H1 (cell line): ENCODE results near the gene CHRNA3. TPM values are rescaled to one million over a fixed set of nuclear protein-coding genes. Genes with fewer than 3 reads are reported as not detected.

ENCODE experiments used
- CTCF ChIA-PET: fragments of 300-600 bp; sonication (Branson Sonifier 250); formaldehyde crosslinking; loops from one replicate; lab custom pipeline; 2021; ENCODE audit not compliant: partially characterized antibody; lab: Charles Lee
- POLR2A ChIA-PET: fragments of 300-600 bp; sonication (Branson Sonifier 250); formaldehyde crosslinking; loops from one replicate; lab custom pipeline; 2021; ENCODE audit warnings: inconsistent platforms; ENCODE audit not compliant: partially characterized antibody; lab: Charles Lee
- DNase-seq, 2 experiments: peaks; one replicate each; pipeline versions ENCODE4 v3.0.0 to v3.0.0-alpha.2; 2010 to 2022; ENCODE audit warnings: low spot score in 2 of 2, low read depth in 1 of 2, mixed read lengths in 1 of 2
- FAIRE-seq: peaks from 2 replicates; lab custom pipeline; 2011; peaks lifted over from hg19 to GRCh38; lab: Jason Lieb, UNC
- H2AFZ ChIP-seq: 2 replicates; pipeline ENCODE4 v1.8.1; 2012; ENCODE audit warnings: low read length, inconsistent platforms
- H2AK5ac ChIP-seq: 2 replicates; pipeline ENCODE4 v1.6.1; 2013; ENCODE audit warnings: low read depth, low read length
- H2BK120ac ChIP-seq: replicated peaks from 2 replicates; pipeline ENCODE3; 2013; ENCODE audit warnings: low read depth, low read length, inconsistent platforms
- H2BK12ac ChIP-seq: 2 replicates; pipeline ENCODE4 v1.6.1; 2013; ENCODE audit warnings: low read depth, low read length
- H2BK15ac ChIP-seq: 2 replicates; pipeline ENCODE4 v1.6.1; 2013; ENCODE audit warnings: low read length
- H2BK20ac ChIP-seq: 2 replicates; pipeline ENCODE4 v1.6.1; 2013; ENCODE audit warnings: low read length
- H2BK5ac ChIP-seq: 2 replicates; pipeline ENCODE4 v1.6.1; 2013; ENCODE audit warnings: low read depth, low read length
- H3K14ac ChIP-seq: 2 replicates; pipeline ENCODE4 v1.6.1; 2013; ENCODE audit warnings: inconsistent platforms; ENCODE audit not compliant: insufficient read length
- H3K18ac ChIP-seq: 2 replicates; pipeline ENCODE4 v1.6.1; 2013; ENCODE audit warnings: low read length; ENCODE audit errors: extremely low read depth
- H3K23ac ChIP-seq: 2 replicates; pipeline ENCODE4 v1.6.1; 2013; ENCODE audit warnings: inconsistent platforms; ENCODE audit not compliant: insufficient read length
- H3K23me2 ChIP-seq: 2 replicates; pipeline ENCODE4 v1.6.1; 2013; ENCODE audit warnings: low read depth, low read length
- H3K27ac ChIP-seq: 2 replicates; pipeline ENCODE4 v1.6.1; 2011; ENCODE audit warnings: low read depth, low read length, inconsistent platforms
- H3K27me3 ChIP-seq, 4 experiments: replicated peaks in 1 of 4; 1 replicate in 1 of 4; 2 replicates in 3 of 4; pipeline versions ENCODE4 v1.6.1 to v1.8.1; 2011 to 2013; ENCODE audit warnings: low read length in 3 of 4, mild to moderate bottlenecking in 3 of 4, inconsistent platforms in 2 of 4, mixed read lengths in 2 of 4, moderate library complexity in 1 of 4; ENCODE audit not compliant: control insufficient read depth in 3 of 4, insufficient read depth in 3 of 4; ENCODE audit errors: extremely low read depth in 1 of 4
- H3K36me3 ChIP-seq, 4 experiments: 2 replicates each; pipeline versions ENCODE4 v1.6.1 to v1.8.1; 2011 to 2013; ENCODE audit warnings: mild to moderate bottlenecking in 4 of 4, low read length in 3 of 4, moderate library complexity in 2 of 4, control low read depth in 1 of 4, inconsistent platforms in 1 of 4; ENCODE audit not compliant: insufficient read depth in 4 of 4, control insufficient read depth in 2 of 4
- H3K4ac ChIP-seq: replicated peaks from 2 replicates; pipeline ENCODE3; 2013; ENCODE audit warnings: low read length, low read depth, mixed read lengths, inconsistent platforms; ENCODE audit not compliant: insufficient read length
- H3K4me1 ChIP-seq, 4 experiments: replicated peaks in 1 of 4; 1 replicate in 1 of 4; 2 replicates in 3 of 4; pipeline versions ENCODE4 v1.6.1 to v1.8.1; 2011 to 2013; ENCODE audit warnings: low read length in 3 of 4, inconsistent platforms in 2 of 4, mixed read lengths in 1 of 4; ENCODE audit not compliant: insufficient read depth in 4 of 4, control insufficient read depth in 3 of 4
- H3K4me2 ChIP-seq, 2 experiments: 2 replicates each; pipeline versions ENCODE4 v1.6.1 to v1.8.1; 2011 to 2013; ENCODE audit warnings: low read depth in 2 of 2, low read length in 2 of 2, control low read depth in 1 of 2, inconsistent platforms in 1 of 2, mild to moderate bottlenecking in 1 of 2; ENCODE audit not compliant: insufficient read depth in 1 of 2
- H3K4me3 ChIP-seq, 4 experiments: fragments of 200-600, 300-600 bp in 1 of 4; sonication (generic), shearing (Covaris generic), sonication (Bioruptor Twin) in 1 of 4; 2 replicates each; pipeline versions ENCODE4 v1.5.1 to v1.8.1; 2011 to 2016; ENCODE audit warnings: low read length in 4 of 4, low read depth in 3 of 4, control low read depth in 2 of 4, inconsistent platforms in 2 of 4, mild to moderate bottlenecking in 2 of 4, mixed read lengths in 1 of 4, moderate library complexity in 1 of 4; ENCODE audit not compliant: insufficient read depth in 2 of 4; ENCODE audit errors: extremely low read depth in 1 of 4
- H3K56ac ChIP-seq: replicated peaks from 2 replicates; pipeline ENCODE3; 2013; ENCODE audit warnings: low read depth, mild to moderate bottlenecking, mixed read lengths, low read length, inconsistent platforms; ENCODE audit not compliant: insufficient read length
- H3K79me1 ChIP-seq: 2 replicates; pipeline ENCODE4 v1.6.1; 2013; ENCODE audit warnings: low read depth, low read length, control low read depth
- H3K79me2 ChIP-seq, 2 experiments: 2 replicates each; pipeline versions ENCODE4 v1.6.1 to v1.8.1; 2012 to 2013; ENCODE audit warnings: low read length in 2 of 2, mild to moderate bottlenecking in 2 of 2, inconsistent platforms in 1 of 2; ENCODE audit not compliant: insufficient read depth in 2 of 2, control insufficient read depth in 1 of 2
- H3K9ac ChIP-seq, 4 experiments: replicated peaks in 1 of 4; 1 replicate in 1 of 4; 2 replicates in 3 of 4; pipeline versions ENCODE4 v1.6.1 to v1.8.1; 2011 to 2013; ENCODE audit warnings: low read depth in 3 of 4, low read length in 3 of 4, control low read depth in 2 of 4, mild to moderate bottlenecking in 2 of 4, moderate library complexity in 2 of 4, inconsistent platforms in 1 of 4; ENCODE audit errors: extremely low read depth in 1 of 4
- H3K9me3 ChIP-seq, 2 experiments: 2 replicates each; pipeline versions ENCODE4 v1.6.1 to v1.8.1; 2012 to 2013; ENCODE audit warnings: mild to moderate bottlenecking in 2 of 2, moderate library complexity in 2 of 2, control low read depth in 1 of 2, inconsistent platforms in 1 of 2, low read depth in 1 of 2, low read length in 1 of 2, mixed read lengths in 1 of 2; ENCODE audit not compliant: insufficient read depth in 2 of 2
- H4K20me1 ChIP-seq, 2 experiments: replicated peaks in 1 of 2; 2 replicates each; pipeline versions ENCODE3 to v1.8.1; 2011 to 2013; ENCODE audit warnings: inconsistent platforms in 2 of 2, low read length in 2 of 2, mild to moderate bottlenecking in 1 of 2; ENCODE audit not compliant: insufficient read depth in 2 of 2, control insufficient read depth in 1 of 2
- H4K5ac ChIP-seq: 2 replicates; pipeline ENCODE4 v1.6.1; 2013; ENCODE audit warnings: low read length, low read depth, mixed read lengths, inconsistent platforms; ENCODE audit not compliant: insufficient read length
- H4K8ac ChIP-seq: 2 replicates; pipeline ENCODE4 v1.8.0; 2013; ENCODE audit warnings: mild to moderate bottlenecking, moderate library complexity, low read length, inconsistent platforms; ENCODE audit not compliant: insufficient read depth; ENCODE audit errors: extremely low read depth
- H4K91ac ChIP-seq: replicated peaks from 2 replicates; pipeline ENCODE3; 2013; ENCODE audit warnings: low read length, mixed read lengths, inconsistent platforms; ENCODE audit not compliant: insufficient read length
- KDM1A ChIP-seq: fragments of 200-600, 300-600 bp; sonication (generic); IDR thresholded peaks from 2 replicates; pipeline ENCODE4 v1.7.1; 2016; ENCODE audit warnings: mild to moderate bottlenecking, low read length, borderline replicate concordance
- WGBS, 2 experiments: shearing (Covaris generic) in 1 of 2; methylation state at CpG; one replicate each; pipeline versions ENCODE4 v1.1.6 to v1.1.7; 2013 to 2015; ENCODE audit warnings: low lambda C conversion rate in 2 of 2, mixed read lengths in 2 of 2, inconsistent platforms in 1 of 2, low coverage in 1 of 2, missing lambda C conversion rate in 1 of 2; ENCODE audit not compliant: insufficient replicate concordance in 2 of 2, insufficient coverage in 1 of 2, insufficient read length in 1 of 2; ENCODE audit errors: extremely low coverage in 1 of 2, missing lambda C conversion rate in 1 of 2; 5-methylcytosine and 5-hydroxymethylcytosine counted together
- polyA plus RNA-seq, 7 experiments: library from polyadenylated mRNA; depleted of rRNA in 3 of 7; stranded (reverse) in 5 of 7; unstranded in 2 of 7; fragments of >200 nt in 5 of 7; fragments of 200-250 nt in 2 of 7; gene quantifications; 1 replicate in 5 of 7; 2 replicates in 1 of 7; 4 replicates in 1 of 7; pipeline versions ENCODE4 v1.2.1 to v1.2.3, GENCODE V29; 2011 to 2013; ENCODE audit warnings: missing spikeins in 2 of 7, mixed read lengths in 2 of 7
- total RNA-seq: library from RNA; stranded (reverse); fragmentation: NEBNext Ultra II Directional; extraction: Animal tissue kit (Norgen Biotek cat#: 25700); gene quantifications from 2 replicates; pipeline ENCODE4 v1.2.1, GENCODE V29; 2021

CHRNA3 gene
- total and polyA plus RNA-seq, 2 of the 8 experiments (the other 6 are each of a cell fraction or from before 2014, with no cell fraction given): 2.1 to 4.7 TPM

DNA sequence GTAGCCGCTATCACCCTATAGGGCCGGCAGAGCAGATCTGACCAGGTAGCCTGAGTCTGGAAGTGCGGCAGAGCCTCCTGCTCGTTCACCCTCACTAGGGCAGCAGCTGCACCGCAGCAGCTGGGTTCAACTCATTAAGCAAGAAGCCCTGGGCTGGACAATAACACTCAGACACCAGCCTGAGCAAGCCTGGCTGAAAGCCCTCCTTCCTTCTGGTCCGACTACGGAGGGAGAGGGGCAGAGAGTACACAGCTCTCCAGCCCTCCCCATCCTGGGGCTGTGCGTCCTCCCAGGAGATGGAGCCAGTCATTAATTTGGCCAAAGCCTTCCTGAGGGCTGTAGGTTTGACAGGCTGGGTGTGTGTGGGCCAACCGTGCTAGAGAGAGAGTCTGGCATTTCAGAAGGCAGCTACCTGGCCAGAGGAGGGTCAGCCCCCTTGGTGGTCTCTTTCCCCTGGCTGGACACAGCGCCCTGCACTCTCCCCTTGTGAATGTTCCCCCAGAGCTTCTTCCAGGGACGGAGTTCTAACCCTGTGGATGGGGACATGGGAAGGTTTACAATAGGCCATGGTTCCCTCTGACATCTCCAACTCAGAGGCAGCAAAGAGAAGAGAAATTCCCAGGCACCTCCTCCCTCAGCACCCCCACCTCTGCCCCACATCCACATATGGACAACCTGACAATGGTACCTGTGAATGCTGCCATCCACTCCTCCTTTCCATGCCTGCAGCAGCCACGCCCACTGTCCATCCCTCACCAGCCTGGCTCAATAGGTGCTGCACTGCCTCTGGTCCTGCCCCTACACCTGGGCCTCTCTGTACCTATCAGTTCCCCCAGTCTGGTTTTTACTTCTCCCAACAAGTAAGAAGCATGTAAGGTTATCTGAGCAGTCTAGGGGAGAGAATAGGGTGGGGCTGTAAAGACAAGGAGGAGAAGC lies 13.7 kb upstream of the CHRNA3 start:
- Histone ChIP-seq H2AK5ac (no peak overlapping the region), H2AFZ (no peak overlapping the region), H3K79me1 (peaks cover 2% of the 10 kb centered on the region; the same call in 1 of the 2 replicates), H3K79me2 (no peaks in the 10 kb centered on the region), H3K23ac (no peak overlapping the region), H2BK120ac (no peak overlapping the region), H3K9ac (no peak overlapping the region), H2BK5ac (no peak overlapping the region), H3K36me3 (peaks cover 0 to 4% (median 0%) of the 10 kb centered on the region in 4 experiments; a peak in 2 of 8 replicates), H2BK12ac (no peak overlapping the region), H3K27me3 (no peaks in the 10 kb centered on the region), H2BK20ac (no peak overlapping the region), H3K23me2 (no peaks in the 10 kb centered on the region; the same call in 1 of the 2 replicates), H3K18ac (no peak overlapping the region), H3K56ac (no peak overlapping the region), H3K4me3 (no peak overlapping the region), H3K4me2 (no peak overlapping the region), H3K4ac (no peak overlapping the region), H3K27ac (no peak overlapping the region), H3K14ac (no peak overlapping the region), H4K8ac (no peak overlapping the region), H4K5ac (no peak overlapping the region), H3K4me1 (no peaks in the 10 kb centered on the region; a peak in 2 of 7 replicates), H2BK15ac (no peak overlapping the region), H3K9me3 (no peaks in the 10 kb centered on the region), H4K91ac (no peak overlapping the region), H4K20me1 (no peaks in the 10 kb centered on the region)
- DNase-seq: no peak
- FAIRE-seq: no peak
- CTCF ChIA-PET: interaction anchor here (0.6 to 10.9 kb wide), 8 partner anchors 9 to 107 kb away, joined by 3 to 256 read pairs (median 4); partner anchors contain the start of gene CHRNA3
- POLR2A ChIA-PET: interaction anchor here (1.1 kb wide), 1 partner anchor 69 kb away, joined by 3 read pairs; the partner anchor contains the start of gene CHRNA5
- WGBS, 2 experiments: 88% methylated on average over 10 of the region's 12 CpGs; no CpG with 5 or more reads in 1 of the 2 experiments
- TF ChIP-seq KDM1A: no peak
